Fibroblast of villous mesenchyme (primary cell): Measurements from ENCODE around the gene CDCP1. TPM values are rescaled to one million over a fixed set of nuclear protein-coding genes. Genes with fewer than 3 reads are reported as not detected.

Experiments
- DNase-seq: peaks from one replicate; pipeline ENCODE4 v3.0.0-alpha.2; 2010; ENCODE audit warnings: low read depth
- H3K4me3 ChIP-seq: 2 replicates; pipeline ENCODE4 v1.5.1; 2011; ENCODE audit warnings: low read depth, mild to moderate bottlenecking, low read length
- CTCF ChIP-seq: IDR thresholded peaks from 2 replicates; pipeline ENCODE4 v1.5.1; 2012; ENCODE audit warnings: low read depth, mild to moderate bottlenecking, low read length; ENCODE audit not compliant: insufficient read depth
- total RNA-seq: library from RNA; depleted of rRNA; stranded (reverse); fragments of >200 nt; gene quantifications from 2 replicates; pipeline ENCODE4 v1.2.3, GENCODE V29; 2012

The CDCP1 gene
- total RNA-seq, 1 donor: 10.4 TPM

- DNase-seq: no peak
- no peak overlapping the region for H3K4me3 ChIP-seq
- TF ChIP-seq CTCF: no peak
Measured at GRCh38 chr3:45173776-45174175, 27.6 kb upstream of the CDCP1 start.

- H3K4me3 ChIP-seq: no peak overlapping the region
- no peak for DNase-seq
- TF ChIP-seq CTCF: peak; percentile 14
Measured at GRCh38 chr3:45171283-45171682, 25.1 kb upstream of the CDCP1 start.

GRCh38 chr3:45170096-45170495 is 23.9 kb upstream of the CDCP1 start:
- no peak for TF ChIP-seq CTCF
- H3K4me3 ChIP-seq: no peak overlapping the region
- no peak for DNase-seq

- TF ChIP-seq CTCF: no peak
- no peak for DNase-seq
- no peak overlapping the region for H3K4me3 ChIP-seq
Measured at GRCh38 chr3:45169125-45169904, 23.1 kb upstream of the CDCP1 start.

- no peak for TF ChIP-seq CTCF
- no peak overlapping the region for H3K4me3 ChIP-seq
- peak; percentile 66 for DNase-seq
Measured at GRCh38 chr3:45168451-45168850, 22.3 kb upstream of the CDCP1 start.

- TF ChIP-seq CTCF: no peak
- peak; percentile 96 for DNase-seq
- H3K4me3 ChIP-seq: no peak overlapping the region
Measured at GRCh38 chr3:45167011-45167911, 21.1 kb upstream of the CDCP1 start.
